GM12872 (cell line): ENCODE data around the gene FAHD1.

Experiments
- CTCF ChIP-seq: IDR thresholded peaks from 3 replicates; pipeline ENCODE4 v1.5.1; 2011; ENCODE audit warnings: low read depth, mild to moderate bottlenecking, low read length, moderate library complexity; ENCODE audit not compliant: insufficient read depth

FAHD1 gene

GRCh38 chr16:1816396-1817275, 10.4 kb upstream of the FAHD1 start:
- no peak for TF ChIP-seq CTCF

GRCh38 chr16:1817276-1817589, 9.8 kb upstream of the FAHD1 start:
- TF ChIP-seq CTCF = no peak

GRCh38 chr16:1817716-1818115, 9.3 kb upstream of the FAHD1 start:
- no peak for TF ChIP-seq CTCF

- no peak for TF ChIP-seq CTCF
Measured at GRCh38 chr16:1818204-1818872, 8.7 kb upstream of the FAHD1 start.

- TF ChIP-seq CTCF = no peak
Measured at GRCh38 chr16:1818873-1819525, 8.0 kb upstream of the FAHD1 start.

GRCh38 chr16:1819611-1820010, 7.4 kb upstream of the FAHD1 start:
- no peak for TF ChIP-seq CTCF

GRCh38 chr16:1820096-1820945, 6.7 kb upstream of the FAHD1 start:
- TF ChIP-seq CTCF = no peak
